GM11168 (cell line): Measurements from ENCODE around the gene PTAFR.

Experiments
- in situ Hi-C: fragments of 300-500 bp; cut with MboI; formaldehyde crosslinking; loops from one replicate; pipeline ENCODE4 v1.12.0; 2022; ENCODE audit warnings: low sequenced_read_pairs; ENCODE audit not compliant: unreplicated experiment

PTAFR gene, protein sequence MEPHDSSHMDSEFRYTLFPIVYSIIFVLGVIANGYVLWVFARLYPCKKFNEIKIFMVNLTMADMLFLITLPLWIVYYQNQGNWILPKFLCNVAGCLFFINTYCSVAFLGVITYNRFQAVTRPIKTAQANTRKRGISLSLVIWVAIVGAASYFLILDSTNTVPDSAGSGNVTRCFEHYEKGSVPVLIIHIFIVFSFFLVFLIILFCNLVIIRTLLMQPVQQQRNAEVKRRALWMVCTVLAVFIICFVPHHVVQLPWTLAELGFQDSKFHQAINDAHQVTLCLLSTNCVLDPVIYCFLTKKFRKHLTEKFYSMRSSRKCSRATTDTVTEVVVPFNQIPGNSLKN

DNA sequence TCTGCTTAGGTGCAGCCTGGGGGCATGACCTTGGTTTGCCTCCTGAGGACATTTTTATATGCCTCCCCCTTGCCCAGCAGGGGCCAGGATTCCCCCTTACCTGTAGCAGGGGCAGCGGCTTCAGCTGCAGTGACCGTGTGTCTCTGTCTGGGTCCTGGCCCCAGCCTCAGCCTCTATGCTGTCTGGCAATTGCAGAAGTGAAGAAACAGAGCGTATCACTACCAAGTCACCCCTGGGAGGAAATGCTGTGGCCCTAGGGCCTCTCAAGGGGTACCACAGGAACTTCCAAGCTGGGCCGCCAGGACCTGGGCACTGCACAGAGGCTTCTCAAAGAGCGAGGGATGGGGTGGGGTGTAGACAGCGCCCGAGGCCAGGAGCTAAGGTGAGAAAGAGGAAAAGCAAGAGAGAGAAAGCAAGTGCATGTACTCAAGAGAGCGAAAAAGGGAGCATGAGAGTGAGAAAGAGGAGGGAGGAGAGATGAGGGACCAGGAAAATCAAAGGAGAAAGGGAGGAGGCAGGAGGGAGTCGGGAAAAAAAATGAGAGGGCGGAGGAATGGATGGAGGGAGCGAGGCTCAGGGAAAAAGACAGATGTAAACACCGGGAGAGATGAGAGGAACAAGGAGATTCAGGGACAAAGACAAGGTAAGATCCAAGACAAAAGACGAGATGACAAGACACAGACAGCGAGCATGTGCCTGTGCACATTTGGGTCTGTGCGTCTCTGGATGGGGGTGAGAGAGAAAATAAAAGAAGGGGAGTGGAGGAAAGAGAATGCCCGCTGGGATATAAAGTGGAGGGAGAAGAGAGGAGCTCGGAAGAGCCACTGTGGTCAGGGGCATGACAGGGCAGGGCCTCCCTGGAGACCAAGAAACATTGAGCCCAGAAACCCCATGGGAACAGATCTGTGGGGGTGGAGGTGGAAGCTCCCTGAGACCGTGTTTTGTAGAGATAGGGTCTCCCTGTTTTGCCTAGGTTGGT, at the start of gene PTAFR:
Gene PTAFR, minus strand, starts transcription at position 199 of the 979 bp plus-strand sequence. CDS start 25,669 bp downstream, outside the sequence.
- in situ Hi-C loops, result no loop called here

DNA sequence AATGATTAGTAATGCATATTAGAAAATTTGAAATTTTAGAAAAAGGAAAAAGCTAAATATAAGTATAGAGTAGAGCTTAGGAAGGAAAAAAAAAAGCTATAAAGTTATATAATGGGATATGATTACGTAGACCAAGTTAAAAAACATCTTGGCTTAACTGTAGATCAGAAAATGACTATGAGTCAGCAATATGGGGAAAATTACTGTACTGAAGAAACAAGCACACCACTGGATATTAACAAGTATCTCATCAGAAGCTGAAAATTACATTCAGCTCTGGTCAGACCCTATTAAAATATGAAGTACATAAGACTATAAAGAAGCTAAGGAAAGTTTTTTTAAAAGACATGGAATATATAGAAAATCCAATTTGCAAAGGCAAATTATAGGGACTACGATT, 36.8 kb upstream of the PTAFR start:
- in situ Hi-C loops, result no loop called here

DNA sequence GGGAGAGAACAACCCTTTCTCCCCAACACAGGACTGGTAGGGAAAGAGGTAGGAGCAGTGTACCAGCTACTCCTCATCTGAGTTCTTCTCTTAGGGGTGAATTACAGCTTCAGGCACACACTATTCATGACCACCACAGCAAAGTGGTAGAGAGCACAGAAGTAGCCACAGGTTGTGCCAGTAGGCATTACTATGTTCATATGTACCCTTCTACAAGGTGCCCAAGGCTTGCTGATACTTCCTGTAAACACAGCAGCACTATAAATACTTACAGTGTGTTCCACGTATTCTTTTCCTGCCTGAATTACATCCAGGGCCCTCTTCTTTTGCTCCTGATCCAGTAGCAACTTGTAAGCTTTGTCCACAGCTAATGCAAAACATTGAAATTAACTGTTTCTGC, 33.2 kb upstream of the PTAFR start:
- in situ Hi-C loops, result loop anchor here (5.0 kb wide), 1 partner anchor 117 kb away; no protein-coding TSS in a partner anchor

DNA sequence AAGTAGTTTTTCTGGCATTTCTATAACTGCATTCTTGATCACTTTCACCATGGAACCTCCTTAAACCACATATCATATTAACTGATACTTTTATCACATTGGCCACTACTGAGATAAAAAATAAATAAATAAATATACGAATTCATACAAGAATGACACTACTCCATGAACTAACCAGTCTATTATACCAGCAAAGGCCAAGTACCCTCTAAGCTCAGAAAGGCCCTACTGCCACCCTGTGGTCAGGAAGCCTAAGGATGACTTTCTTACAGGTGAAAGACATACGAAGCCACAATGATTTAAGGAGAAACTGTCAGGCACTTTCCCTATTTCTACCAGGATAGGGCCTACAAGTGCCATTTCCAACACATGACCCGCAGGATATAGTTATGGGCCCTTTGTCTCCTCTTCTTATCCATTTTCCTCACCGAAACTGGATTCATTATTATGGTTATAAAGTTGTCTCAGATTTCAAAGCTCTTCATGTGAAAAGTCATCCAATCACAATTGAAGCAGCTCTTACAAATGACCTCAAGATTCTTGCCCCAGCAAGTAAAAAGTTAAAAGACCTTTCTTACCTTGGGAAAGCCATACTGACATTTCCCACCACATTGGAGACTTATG, 32.4 kb upstream of the PTAFR start:
- in situ Hi-C loops, result loop anchor here (5.0 kb wide), 1 partner anchor 117 kb away; no protein-coding TSS in a partner anchor

DNA sequence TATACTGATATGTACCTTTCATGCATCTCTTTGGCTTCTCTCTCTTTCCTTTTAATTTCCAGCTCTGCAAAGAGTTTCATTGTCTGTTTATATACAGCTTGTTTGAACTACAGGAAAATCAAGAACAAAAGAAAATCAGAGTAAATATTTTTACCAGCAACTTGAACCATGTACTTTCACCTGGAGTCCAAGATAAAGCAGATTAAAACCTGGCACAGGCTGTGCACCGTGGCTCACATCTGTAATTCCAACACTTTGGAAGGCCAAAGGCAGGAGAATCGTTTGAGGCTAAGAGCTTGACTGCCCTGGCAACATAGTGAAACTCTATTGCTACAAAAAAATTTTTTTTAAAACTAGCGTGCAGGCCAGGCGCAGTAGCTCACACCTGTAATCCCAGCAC, 28.8 kb upstream of the PTAFR start:
- in situ Hi-C loops, result loop anchor here (5.0 kb wide), 1 partner anchor 113 kb away; no protein-coding TSS in a partner anchor

DNA sequence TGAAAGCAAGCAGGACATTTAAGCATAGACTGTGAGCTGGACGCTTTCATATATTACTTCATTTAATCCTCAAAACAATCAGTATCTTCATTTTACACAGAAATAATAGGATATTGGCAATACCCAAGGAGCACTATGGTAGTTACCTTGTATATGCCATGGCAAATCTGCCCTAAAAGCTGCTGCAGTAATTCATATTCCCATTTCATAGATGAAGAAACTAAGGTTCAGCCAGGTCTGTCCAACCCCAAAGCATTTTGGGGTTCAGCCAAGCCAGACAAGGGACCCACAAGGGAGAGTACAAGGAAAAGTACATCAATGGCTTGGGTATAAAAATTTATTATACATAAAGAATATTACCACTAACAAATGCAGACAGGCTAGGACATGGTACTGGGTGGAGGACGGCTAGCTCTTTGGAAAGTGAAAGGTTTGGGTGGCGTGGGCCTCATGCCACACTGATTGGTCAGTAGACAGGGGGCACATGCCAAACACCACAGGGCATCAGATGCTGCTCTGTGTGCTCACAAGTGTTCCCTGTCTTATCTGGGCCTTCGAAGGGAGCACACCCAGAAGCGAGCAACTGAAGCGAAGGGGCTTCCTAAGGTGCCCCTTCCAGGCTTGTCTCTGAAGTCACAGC, 23.9 kb upstream of the PTAFR start:
- in situ Hi-C loops, result no loop called here

DNA sequence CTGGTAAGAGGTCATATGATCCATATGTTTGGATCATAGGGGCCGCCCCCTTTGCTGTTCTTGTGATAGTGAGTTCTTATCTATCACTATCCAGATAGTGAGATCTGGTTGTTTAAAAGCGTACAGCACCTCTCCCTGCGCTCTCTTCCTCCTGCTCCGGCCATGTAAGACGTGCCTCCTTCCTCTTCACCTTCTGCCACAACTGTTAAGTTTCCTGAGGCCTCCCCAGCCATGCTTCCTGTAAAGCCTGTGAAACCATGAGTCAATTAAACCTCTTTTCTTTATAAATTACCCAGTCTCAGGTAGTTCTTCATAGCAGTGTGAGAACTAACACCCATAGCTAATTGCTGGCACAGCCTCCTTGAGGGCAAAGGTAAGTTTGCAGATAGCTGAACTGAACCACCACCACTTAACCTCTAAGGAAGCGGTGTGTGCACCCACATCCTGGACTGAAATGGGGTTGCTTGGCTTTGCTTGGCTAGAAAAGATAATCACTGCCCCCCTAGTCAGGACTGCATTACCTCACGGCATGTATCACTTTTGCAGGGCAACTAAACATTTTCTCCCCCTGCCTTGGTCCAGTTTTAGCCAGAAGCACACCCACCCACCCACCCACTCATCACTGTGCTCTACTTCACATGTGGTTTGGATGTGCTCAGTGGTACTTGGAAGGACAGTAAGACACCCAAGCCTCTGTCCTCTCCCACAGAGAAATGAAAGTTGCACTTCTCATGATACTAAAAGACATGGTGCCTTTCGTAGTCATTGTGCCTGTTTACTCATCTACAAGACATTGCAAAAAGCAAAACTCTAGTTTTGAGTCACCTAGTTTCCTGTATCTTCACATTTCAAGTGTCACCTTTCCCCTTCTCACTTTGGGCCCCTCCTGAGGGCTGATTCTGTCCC, 23.1 kb upstream of the PTAFR start:
- in situ Hi-C loops, result no loop called here

DNA sequence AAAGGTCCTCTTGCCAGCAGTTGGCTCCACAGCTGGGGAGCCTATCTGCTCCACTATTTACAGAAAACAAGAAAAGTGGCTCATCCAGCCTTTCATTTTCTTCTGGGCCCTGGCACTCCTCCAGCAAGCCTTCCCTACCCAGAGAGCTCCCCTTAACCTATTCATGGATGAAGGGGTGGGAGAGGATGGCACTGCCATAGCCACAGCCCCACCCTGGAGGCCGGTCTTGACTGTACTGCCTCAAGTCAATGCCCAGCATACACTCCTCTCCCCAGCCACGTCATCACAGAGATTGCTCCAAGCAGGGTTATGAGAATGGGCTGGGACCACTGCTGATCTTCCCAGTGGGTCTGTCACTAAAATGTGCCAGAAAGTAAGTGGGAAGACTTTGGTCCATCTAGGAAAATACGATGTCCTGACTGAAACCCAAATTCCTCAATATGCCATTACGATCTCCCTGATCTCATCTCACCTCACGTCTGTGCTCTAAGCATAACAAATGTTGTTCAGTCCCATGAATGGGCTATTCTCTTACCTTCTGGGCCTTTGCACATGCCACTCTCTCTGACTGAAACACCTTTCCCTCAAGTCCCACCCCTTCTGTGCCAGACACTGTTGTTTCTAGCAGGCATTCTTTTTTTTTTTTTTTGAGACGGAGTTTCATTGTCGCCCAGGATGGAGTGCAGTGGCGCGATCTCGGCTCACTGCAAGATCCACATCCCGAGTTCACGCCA, 21.4 kb upstream of the PTAFR start:
- in situ Hi-C loops, result no loop called here

DNA sequence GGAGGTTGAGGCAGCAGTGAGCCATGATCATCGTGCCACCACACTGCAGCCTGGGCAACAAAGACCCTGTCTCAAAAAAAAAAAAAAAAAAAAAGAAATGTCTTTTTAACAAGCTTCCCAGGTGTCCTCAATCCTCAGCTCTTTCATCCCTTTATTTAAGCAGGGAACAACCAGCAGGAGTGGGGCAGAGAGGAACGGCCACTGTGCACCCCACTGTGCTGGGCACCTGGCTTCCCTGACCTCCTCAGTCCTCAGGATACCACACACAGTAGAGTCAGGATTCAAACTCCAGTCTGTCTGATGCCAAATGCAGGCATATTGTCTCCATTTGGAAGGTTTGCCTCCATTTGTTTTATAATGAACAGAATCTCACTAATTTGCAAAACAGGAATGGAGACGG, 19.8 kb upstream of the PTAFR start:
- in situ Hi-C loops, result no loop called here

DNA sequence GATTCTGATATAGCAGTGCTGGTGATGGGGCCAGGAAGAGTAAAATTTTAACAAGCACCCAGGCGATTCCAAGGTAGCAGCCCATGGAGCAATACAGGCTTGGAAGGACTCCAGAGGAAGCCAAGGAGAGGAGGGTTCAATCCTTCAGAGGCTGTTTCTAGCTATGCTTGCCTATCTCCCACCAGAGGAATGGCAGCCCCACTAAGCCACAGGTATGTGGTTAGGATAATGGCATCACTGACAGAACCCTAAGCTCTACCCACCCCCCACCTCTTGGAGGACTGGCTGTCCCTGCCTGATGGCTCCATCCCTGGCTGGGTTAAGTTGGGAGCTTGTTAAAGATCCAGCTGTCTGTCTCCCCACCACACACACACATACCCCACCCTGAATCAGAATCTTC, 19.3 kb upstream of the PTAFR start:
- in situ Hi-C loops, result no loop called here

DNA sequence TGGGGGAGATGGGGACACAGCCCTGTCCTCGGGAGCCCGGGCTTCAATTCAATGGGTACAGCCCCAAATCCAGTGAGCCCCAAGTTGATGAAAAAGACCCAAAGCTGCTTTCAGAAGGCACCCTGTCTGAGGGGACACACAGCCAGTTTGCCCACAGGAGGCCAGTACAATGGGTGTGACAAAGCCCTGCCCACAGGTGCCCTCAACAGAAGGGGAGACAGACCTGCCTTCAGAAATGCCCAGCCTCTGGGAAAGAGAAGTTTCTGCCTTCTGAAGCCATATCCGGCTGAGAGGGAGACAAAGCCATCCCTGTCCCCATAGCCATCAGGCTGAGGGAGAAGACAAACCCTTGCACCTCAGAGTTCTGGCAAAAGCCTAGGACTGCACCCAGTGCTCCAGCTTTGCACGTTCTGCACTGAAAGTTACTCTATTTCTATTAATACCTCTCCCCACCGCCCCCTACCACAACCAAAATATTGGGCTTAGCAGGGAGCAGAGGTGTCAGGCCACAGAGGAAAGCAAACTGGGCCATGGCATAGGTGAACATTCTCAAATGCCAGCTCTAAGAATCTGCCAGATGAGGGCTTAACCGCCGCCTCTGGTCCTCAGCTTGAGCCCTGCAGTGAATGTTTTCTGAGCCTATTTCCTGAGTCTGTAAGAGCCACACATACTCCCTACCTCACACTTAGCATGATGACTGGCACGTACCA, 18.0 kb upstream of the PTAFR start:
- in situ Hi-C loops, result no loop called here

DNA sequence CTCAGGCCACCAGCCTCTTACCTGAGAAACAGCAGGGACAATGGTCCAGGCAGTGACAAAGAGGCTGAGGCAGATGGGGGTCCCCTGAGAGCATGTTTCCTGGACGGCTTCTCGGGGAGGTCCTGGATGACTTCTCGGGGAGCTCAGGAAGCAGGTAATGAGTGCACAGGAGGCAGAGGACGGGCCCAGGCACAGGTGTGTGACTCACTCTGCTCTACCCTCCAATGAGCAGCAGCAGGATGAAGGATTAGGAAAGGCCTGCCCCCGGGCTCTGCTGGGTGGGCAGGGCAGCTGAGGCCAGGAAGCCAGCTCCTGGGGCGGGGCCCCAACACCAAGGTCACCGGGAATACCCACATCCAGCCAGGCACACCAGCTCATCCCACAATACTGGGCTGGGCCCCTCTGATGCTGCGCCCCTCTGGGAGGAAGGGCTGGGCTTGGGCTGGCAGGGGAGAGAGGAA, 17.2 kb upstream of the PTAFR start:
- in situ Hi-C loops, result no loop called here

DNA sequence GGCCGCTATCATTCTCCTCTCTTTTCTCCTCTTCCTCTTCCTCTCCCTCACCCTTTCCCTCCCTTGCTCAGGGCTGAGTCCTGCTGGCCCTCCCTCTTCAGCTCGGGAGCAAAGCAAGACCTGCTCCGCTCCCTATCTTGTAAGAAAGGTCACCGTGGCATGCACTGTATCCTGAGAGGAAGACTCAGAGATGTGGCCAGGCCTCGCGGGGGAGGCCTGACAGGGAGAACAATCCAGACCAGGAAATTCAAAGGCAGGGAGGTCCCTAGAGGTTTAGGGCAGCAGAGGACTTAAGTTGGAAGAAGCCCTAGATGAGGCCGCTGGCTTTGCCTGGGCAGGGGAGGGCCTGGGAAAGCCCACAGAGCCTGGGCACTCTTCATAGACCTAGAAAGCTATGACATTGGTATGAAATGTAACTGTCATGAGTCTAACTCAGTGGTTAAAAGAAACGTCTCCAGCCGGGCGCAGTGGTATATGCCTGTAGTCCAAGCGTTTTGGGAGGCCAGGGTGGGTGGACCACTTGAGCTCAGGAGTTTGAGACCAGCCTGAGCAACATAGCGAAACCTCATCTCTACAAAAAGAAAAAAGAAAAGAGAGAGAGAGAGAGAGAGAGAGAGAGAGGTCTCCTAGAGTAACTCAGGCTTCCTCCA, 14.6 kb upstream of the PTAFR start:
- in situ Hi-C loops, result no loop called here

DNA sequence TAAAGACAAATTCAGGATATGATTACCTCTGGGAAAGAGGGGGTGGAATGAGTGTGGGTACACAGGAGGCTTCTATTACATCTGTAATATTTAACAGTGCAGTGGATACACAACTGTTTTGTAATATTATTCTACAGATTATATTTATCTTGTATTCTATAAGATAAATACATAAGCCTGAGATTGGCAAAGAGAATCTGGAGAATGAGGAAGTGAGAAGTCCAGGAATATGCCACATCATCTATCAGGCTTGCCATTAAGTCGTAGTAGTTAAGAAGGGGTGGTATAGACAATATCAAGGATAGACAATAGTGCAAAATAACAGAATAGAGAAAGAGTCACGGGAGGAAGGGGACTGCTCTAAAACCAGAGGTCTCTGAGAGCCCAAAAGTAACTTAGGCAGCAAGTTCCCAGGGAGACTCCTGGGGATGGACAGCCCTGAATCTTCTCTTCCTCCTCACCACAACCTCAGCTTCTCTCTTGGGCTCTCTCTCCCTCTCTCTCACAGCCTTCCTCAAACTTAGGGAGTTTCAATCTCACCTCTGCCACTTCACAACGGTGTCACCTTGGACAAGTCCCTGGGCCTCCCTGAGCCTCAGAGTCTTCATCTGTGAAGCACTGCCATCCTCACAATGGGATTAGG, 14.0 kb upstream of the PTAFR start:
- in situ Hi-C loops, result no loop called here

DNA sequence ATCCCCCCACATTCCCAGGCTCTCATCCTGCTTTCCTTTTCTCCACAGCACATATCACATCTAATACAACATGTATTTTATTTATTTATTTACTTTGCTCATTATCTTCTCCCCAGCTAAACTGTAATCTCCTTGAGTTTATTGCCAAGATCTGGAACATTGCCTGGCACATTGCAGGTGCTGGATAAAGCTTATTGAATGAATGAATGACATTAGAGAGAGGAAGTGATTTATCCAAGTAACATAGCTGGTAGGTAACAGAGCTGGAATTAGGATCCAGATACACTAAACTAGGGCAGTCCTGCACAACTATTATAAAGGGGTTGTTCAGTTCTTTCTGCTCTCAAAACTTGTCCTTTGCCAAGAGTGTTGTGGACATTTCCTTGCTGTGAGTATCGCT, 8.6 kb upstream of the PTAFR start:
- in situ Hi-C loops, result no loop called here

DNA sequence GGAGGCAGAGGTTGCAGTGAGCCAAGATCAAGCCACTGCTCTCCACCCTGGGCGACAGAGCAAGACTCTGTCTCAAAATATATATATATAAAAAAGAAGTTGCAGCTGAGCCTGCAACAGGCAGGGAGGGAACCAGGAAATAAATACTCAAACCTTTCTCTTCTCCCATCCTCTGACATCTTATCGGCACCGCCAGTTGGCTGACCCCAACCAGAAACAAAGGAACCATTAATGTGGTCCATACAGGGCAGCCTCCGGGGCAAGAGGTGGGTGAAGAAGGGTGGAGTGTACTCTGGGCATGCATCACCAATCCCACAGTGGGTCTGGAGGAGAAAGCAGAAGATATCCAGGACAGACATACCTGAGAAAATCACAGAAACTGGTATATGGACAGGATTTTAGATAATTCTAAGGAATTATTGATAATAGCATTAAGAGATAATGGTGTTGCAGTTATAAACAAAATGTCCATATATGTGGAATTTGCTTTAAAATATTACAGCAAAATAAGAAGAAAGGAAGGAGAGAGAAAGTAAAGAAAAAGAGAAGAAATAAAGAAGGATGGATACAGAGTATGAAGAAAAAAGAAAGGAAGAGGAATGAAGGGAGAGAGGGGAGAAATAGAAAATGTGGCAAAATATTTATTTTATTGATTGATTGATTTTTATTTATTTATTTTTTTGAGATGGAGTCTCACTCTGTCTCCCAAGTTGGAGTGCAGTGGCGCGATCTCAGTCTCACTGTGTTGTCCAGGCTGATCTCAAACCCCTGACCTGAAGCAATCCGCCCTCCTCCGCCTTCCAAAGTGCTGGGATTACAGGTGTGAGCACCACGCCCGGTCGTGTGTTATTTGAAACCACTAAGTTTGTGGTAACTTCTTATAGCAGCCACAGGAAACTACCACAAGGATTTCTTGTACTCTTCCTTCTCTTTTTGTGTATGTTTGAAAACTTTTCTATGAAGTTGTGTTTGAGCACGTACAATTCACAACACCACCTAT, 4.1 kb upstream of the PTAFR start:
- in situ Hi-C loops, result no loop called here
